Erythroblast (primary cell): ENCODE results near the gene SLC7A10.

Experiments used
- GATA1 ChIP-seq: IDR thresholded peaks from 2 replicates; pipeline ENCODE4 v1.6.1; 2011; ENCODE audit warnings: low read depth, mild to moderate bottlenecking, control low read depth, low read length, moderate library complexity
- POLR2A ChIP-seq: IDR thresholded peaks from 2 replicates; pipeline ENCODE4 v1.6.1; 2011; ENCODE audit warnings: mild to moderate bottlenecking, low read length

DNA sequence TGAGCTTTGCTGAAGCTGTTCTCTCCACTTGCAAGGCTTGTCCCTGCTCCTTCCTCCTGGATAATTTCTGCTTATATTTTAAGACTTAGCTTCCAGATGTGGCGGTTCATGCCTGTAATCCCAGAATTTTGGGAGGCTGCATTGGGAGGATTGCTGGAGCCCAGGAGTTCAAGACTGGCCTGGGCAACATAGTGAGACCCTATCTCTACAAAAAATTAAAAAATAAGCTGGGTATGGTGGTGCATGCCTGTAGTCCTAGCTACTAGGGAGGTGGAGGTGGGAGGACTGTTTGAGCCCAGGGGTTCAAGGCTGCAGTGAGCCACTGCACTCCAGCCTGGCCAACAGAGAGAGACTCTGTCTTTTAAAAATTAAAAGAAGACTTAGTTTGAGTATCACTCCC is 45.1 kb upstream of the SLC7A10 start:
- TF ChIP-seq POLR2A (no peak), GATA1 (no peak)
